Thoracic aorta (tissue), 2 donors: ENCODE results near the gene RNF14. TPM values are rescaled to one million over a fixed set of nuclear protein-coding genes. Genes with fewer than 3 reads are reported as not detected.
A peak's percentile ranks its signal among the peaks of the same experiment; 100 is the strongest.

Experiments used
- ATAC-seq: fragments of 150-250 bp; one replicate; pipeline ENCODE4 v1.8.0; 2017; ENCODE audit warnings: low read depth; ENCODE audit not compliant: insufficient number of reproducible peaks, low FRiP score
- DNase-seq: peaks from one replicate; pipeline ENCODE4 v3.0.0-alpha.2; 2020; ENCODE audit warnings: low spot score
- H3K27ac ChIP-seq, 2 donors: fragments of 200-600 bp; sonication (generic); 1 replicate in 1 of 2; 2 replicates in 1 of 2; pipeline ENCODE4 v1.5.1; 2016; ENCODE audit warnings: mild to moderate bottlenecking in 2 of 2, moderate library complexity in 2 of 2
- H3K27me3 ChIP-seq: fragments of 200-600 bp; sonication (generic); replicated peaks from 2 replicates; pipeline ENCODE4 v1.6.0; 2016; ENCODE audit warnings: mild to moderate bottlenecking; ENCODE audit not compliant: insufficient read depth
- H3K36me3 ChIP-seq: fragments of 200-600 bp; sonication (generic); one replicate; pipeline ENCODE4 v1.5.1; 2016
- H3K4me1 ChIP-seq, 2 donors: fragments of 200-600 bp; sonication (generic); 1 replicate in 1 of 2; 2 replicates in 1 of 2; pipeline versions ENCODE4 v1.5.1 to v1.6.0; 2016; ENCODE audit warnings: low read depth in 2 of 2, mild to moderate bottlenecking in 1 of 2; ENCODE audit not compliant: control insufficient read depth in 1 of 2
- H3K4me3 ChIP-seq: fragments of 200-600 bp; sonication (generic); 2 replicates; pipeline ENCODE4 v1.5.1; 2016; ENCODE audit warnings: mild to moderate bottlenecking
- H3K9me3 ChIP-seq: fragments of 200-600 bp; sonication (generic); 2 replicates; pipeline ENCODE4 v1.5.1; 2016
- total RNA-seq, 2 donors: library from RNA; depleted of rRNA; stranded (reverse); fragments of >200 nt; gene quantifications; one replicate each; pipeline versions ENCODE4 v1.1.0 to v1.2.3, GENCODE V29; 2016
- TF ChIP-seq, protein P1 (sequence below): fragments of 200-600 bp; sonication (generic); IDR thresholded peaks from one replicate; pipeline ENCODE4 v1.5.1; 2019; ENCODE audit warnings: antibody characterized with exemption

Gene RNF14
- total RNA-seq, 2 donors from 2014 or later, result 63.4 to 93.3 TPM

DNA sequence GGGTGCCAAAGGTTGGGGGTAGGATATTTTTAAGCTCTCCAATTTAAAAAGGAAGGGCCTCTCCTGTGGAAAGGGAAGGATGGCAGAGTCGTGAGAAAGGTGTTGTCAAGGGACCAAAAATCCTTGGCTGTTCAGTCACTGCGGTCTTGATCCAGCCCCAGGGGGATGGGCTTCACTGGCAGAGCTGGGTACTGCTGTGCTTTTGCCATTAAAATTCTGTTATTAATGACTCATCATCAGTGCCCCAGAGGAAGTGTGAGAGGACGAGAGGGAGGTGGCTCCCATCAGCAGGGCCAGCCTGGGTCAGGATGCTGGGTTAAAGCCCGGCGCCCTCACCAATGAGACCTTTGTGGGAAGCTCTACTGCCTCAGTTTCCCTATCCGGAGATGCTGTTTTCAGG lies 27.6 kb upstream of the RNF14 start:
- Histone ChIP-seq H3K36me3 (peaks cover 27% of the 10 kb centered on the region), H3K27me3 (no peaks in the 10 kb centered on the region), H3K4me1 (peaks cover 14 to 28% of the 10 kb centered on the region in 2 donors), H3K4me3 (peak overlapping the region; percentile 6), H3K9me3 (no peaks in the 10 kb centered on the region), H3K27ac (peak overlapping the region; percentile 85 to 92)
- DNase-seq, result peak; percentile 25
- TF ChIP-seq, protein P1, sequence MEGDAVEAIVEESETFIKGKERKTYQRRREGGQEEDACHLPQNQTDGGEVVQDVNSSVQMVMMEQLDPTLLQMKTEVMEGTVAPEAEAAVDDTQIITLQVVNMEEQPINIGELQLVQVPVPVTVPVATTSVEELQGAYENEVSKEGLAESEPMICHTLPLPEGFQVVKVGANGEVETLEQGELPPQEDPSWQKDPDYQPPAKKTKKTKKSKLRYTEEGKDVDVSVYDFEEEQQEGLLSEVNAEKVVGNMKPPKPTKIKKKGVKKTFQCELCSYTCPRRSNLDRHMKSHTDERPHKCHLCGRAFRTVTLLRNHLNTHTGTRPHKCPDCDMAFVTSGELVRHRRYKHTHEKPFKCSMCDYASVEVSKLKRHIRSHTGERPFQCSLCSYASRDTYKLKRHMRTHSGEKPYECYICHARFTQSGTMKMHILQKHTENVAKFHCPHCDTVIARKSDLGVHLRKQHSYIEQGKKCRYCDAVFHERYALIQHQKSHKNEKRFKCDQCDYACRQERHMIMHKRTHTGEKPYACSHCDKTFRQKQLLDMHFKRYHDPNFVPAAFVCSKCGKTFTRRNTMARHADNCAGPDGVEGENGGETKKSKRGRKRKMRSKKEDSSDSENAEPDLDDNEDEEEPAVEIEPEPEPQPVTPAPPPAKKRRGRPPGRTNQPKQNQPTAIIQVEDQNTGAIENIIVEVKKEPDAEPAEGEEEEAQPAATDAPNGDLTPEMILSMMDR, result no peak
- ATAC-seq, result peak; percentile 78

DNA sequence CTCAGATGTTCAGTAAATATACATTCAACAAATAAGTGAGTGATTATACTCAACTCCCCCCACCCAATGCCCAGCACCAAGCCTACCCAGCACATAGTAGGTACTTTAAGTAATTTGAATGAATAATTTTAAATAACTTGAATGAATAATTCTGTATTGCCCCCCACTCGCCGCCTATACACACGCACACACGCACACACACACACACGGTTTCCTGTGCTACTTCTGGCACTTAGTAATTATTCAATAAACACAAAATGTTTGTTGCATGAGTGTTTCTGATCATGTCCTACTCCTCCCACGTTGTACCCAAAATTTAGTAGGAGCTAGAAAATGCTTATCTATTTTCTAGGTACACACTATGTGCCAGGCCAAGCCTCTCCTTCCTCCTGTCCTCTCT lies 27.1 kb upstream of the RNF14 start:
- ATAC-seq, result no peak
- no peak for DNase-seq
- Histone ChIP-seq H3K4me1 (peaks cover 14 to 28% of the 10 kb centered on the region in 2 donors), H3K4me3 (no peak overlapping the region), H3K27me3 (no peaks in the 10 kb centered on the region), H3K9me3 (no peaks in the 10 kb centered on the region), H3K27ac (peak overlapping the region; percentile 85 to 92), H3K36me3 (peaks cover 22% of the 10 kb centered on the region)
- TF ChIP-seq, protein P1, result no peak

DNA sequence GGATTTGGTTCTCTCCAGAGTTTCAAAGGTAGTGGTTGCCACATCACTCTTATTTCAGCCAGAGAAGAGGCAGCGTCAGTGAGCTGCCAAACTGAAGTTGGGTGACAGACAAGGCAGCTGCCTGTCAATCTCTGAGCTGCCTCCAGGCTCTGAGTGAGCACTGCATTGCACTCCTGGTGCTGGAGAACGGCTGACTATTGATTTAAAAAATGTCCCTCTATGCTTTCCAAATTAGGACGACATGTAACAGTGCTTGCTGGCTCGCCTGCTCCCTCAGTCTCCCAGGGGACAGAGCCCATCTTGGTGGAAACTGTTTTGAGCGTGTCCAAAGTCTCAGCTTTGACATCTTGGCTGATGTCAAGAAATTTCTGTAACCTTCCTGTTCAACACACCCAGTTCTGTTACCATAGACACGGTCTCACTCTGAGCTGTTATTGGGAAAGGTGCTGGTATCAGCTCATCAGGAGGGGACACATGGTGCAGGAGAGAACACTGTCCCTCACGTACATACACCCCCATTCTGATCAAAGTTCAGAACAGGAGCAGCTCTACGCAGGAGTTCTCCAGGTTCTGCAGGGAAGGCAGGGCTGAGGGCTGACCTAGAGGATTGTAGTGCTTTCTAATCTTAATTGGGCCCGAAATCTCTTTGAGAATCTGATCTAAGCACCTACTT lies 26.6 kb upstream of the RNF14 start:
- Histone ChIP-seq H3K9me3 (no peaks in the 10 kb centered on the region), H3K4me3 (no peak overlapping the region), H3K36me3 (peaks cover 16% of the 10 kb centered on the region), H3K4me1 (peaks cover 14 to 28% of the 10 kb centered on the region in 2 donors), H3K27me3 (no peaks in the 10 kb centered on the region), H3K27ac (peak overlapping the region; percentile 85 to 92)
- ATAC-seq, result peak; percentile 48
- TF ChIP-seq, protein P1, result no peak
- no peak for DNase-seq

DNA sequence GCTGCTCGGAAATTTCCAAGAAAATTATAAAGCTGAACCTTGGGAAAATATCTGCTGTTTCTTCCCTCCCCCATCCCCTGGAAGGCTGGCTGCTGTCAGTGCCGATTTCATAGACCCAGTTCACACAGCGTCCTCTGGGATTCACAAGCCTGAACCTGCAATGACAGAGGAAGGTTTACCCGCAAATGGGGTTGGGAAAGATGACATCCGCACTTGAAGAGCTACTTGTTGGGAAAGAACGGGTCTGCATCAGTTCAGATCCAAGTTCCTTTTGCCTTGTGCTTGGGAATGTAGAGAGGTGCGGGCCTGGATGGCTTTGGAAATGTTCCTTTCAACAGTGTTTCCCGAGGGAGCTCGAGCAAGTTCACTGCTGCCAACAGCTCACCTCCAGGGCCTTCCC lies 24.8 kb upstream of the RNF14 start:
- DNase-seq (no peak), ATAC-seq (no peak)
- no peaks in the 10 kb centered on the region for H3K27me3 ChIP-seq
- H3K9me3 ChIP-seq, result no peaks in the 10 kb centered on the region
- H3K4me1 ChIP-seq, result peaks cover 14 to 28% of the 10 kb centered on the region in 2 donors
- H3K4me3 ChIP-seq, result no peak overlapping the region
- H3K27ac ChIP-seq, result no peak overlapping the region
- H3K36me3 ChIP-seq, result peaks cover 6% of the 10 kb centered on the region
- TF ChIP-seq, protein P1, result no peak

DNA sequence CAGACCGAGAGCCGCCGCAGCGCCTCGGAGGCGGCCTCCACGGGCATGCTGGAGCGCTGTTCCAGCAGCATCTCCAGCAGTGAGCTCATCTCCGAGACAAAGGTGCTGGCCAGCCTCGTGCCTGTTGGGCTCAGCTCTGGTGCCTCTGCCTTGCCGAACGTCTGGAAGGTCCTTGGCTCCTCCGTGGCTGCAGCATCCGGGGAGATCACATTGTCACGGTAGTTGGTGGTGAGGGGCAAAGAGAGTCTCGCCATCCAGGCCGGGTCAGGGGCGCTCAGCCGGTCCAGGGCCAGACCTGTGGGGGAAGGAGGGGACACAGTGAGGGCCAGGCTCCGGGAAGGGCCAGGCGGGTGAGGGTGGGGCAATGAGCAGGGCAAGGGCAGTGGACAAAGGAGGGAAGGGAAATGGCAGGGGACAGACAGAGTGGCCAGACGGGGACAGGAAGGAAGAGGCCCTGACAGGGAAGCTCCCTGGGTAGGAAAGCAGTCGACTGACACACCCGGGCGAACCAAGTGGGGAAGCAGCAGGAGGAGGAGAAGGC lies 23.3 kb upstream of the RNF14 start:
- no peak for ATAC-seq
- Histone ChIP-seq H3K9me3 (no peaks in the 10 kb centered on the region), H3K27ac (no peak overlapping the region), H3K36me3 (no peaks in the 10 kb centered on the region), H3K27me3 (no peaks in the 10 kb centered on the region), H3K4me1 (peaks cover 11 to 24% of the 10 kb centered on the region in 2 donors), H3K4me3 (no peak overlapping the region)
- TF ChIP-seq, protein P1, result no peak
- DNase-seq, result no peak
